Smooth muscle cell of the brain vasculature (primary cell): ENCODE data around the gene MEX3A.
"Not testable (repeated sequence)": the region's sequence is repeated elsewhere in the genome, so short reads cannot be mapped to it uniquely, and the experiment has no call there.

Source experiments
- DNase-seq: peaks from one replicate; pipeline ENCODE4 v3.0.0-alpha.2; 2012; ENCODE audit warnings: low read depth, low spot score

The MEX3A gene, protein sequence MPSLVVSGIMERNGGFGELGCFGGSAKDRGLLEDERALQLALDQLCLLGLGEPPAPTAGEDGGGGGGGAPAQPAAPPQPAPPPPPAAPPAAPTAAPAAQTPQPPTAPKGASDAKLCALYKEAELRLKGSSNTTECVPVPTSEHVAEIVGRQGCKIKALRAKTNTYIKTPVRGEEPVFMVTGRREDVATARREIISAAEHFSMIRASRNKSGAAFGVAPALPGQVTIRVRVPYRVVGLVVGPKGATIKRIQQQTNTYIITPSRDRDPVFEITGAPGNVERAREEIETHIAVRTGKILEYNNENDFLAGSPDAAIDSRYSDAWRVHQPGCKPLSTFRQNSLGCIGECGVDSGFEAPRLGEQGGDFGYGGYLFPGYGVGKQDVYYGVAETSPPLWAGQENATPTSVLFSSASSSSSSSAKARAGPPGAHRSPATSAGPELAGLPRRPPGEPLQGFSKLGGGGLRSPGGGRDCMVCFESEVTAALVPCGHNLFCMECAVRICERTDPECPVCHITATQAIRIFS

DNA sequence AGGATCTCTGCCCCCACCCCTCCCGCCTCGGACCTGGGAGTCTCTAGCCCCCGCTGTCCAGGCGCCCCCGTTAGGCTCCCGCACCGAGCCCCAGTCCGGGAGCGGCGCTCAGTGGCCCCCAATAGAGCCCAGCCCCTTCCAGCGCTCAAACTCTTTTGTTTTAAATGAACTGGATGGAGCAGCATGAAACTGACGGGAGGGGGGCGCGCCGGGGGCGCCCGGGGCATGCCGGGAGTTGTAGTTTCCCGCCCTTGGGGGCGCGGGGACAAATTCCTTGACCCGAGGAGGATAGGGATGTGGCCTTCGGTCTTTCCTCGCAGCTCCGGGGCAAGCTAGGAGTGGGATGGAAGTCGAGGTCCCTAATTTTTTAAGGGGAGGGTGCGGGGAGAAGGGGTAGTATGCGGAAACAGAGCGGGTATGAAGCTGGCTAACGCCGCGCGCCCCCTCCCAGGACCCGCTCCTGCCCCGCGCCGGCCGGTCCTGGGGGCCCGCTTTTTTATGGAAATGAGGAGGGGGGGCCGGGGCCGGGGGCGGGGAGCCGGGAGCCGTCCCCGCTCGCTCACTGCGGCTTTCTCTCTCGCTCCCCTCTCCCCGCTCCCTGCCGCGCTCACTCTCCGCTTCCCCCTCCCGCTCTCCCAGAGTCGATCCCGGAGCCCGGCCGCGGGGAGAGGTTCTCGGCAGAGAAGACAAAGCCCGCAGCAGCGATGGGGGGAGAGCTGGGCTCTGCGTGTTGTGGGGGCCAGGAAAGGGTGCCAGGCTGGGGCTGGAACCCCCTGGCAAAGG is at the start of gene MEX3A:
Gene MEX3A (minus strand): TSS at position 157 of the 783 bp plus-strand sequence. CDS start 467 bp downstream, outside the sequence.
- DNase-seq, result no peak

DNA sequence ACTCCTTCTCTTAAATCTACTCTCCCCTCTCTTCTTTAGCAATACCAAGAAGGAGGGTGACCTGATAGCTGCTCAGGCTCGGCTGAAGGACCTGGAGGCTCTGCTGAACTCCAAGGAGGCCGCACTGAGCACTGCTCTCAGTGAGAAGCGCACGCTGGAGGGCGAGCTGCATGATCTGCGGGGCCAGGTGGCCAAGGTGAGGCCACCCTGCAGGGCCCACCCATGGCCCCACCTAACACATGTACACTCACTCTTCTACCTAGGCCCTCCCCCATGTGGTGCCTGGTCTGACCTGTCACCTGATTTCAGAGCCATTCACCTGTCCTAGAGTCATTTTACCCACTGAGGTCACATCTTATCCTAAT is 48.3 kb upstream of the MEX3A start:
- DNase-seq, result no peak

DNA sequence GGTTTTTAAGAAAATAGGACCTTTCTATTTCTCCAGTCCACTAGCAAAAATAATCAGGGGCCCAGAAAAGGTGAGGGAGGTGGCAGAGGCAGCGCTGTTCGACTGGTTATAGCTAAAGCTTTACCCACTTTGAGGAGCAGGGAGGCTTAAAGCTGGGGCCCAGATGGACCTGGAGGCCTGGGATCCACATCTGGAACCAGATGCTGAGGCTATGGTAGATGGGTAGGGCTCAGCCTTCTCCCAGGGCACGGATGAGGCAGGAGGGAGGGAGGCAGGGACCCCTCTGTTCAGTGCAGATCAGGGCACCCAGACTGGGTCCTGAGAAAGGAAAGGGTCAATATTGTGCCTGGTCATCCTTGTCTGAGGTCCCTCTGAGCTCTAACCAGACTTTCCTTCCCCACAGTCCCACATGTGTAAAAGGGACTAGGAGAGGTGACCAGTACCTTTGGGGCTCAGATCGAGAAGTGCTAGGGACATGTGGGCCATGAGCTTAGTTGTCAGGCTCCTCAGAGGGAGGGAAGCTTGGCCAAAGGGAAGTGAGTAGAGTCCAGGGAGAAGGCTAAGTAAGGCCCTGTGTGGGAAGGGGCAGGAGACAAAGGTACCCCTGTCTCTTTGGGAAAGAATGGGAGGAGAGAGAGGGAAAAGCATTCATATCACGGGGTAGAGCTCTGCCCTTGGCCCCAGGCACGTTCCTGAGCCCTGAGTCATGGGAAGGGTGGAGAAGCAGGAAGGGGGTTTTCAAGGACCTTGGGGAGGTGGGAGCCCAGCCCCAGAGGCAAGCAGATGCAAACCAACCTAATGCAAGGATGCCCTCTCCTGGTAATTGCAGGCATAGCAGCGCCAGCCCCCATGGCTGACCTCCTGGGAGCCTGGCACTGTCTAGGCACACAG is 47.7 kb upstream of the MEX3A start:
- DNase-seq, result peak; percentile 82

DNA sequence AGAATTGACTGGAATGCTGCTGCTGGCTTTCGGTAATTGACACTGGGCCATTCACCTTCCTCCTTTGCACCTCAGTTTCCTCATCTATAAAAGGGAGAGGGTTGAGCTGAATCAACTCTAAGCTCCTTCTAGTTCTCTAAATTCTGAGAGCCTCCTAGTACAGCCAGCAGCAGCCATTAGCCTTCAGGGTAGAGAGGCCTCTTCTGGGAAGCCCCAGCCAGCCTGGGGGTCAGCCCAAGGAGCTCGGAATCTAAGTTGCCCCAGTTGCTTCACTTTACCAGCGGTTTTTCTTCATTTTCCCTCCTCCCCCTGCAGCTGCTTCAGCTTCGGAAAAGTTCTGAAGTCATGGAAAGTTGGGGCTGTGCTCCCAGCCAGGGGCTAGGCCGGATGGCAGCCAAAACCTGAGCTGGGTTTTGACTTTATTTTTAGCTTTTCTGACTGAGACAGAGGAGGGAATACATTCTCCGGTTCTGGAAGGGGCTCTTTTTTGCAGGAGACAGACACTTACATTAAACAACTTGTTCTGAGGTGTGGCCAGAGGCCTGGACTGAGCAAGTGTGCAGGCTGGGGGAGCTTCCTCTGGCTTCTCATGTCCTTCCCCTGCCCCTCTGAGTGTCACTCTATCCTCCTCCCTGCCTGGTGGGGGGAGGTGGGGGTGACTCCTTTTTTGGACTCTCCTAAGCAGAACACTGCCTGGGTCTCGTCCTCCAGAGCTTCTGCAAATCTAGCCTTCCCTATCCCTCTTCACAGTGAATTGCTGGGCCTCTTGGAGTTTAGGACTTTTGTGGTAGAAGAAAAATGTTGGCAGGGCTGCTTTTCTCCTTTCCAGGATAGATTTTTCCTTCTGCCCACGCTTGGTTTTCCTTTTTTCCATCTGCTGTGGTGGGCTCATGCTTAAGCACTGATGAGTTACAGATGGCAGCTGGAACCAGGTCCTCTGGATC is 46.7 kb upstream of the MEX3A start:
- no peak for DNase-seq

DNA sequence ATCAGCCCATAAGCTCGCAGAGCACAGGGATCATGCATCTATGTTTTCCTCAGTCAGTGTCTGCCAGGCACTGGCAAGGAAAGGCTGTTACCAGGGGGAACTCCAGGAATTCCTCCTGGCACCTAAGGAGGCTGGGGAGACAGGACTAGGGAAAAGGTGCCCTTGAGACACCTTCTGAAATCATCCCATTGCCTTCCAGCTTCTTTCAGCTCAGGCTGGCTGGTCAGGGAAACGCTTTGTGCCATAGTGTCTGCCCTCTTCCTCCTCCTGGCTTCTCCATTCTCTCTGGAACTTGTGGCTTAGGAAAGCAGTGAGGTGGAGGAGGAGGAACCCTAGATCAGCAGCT is 46.0 kb upstream of the MEX3A start:
- no peak for DNase-seq

DNA sequence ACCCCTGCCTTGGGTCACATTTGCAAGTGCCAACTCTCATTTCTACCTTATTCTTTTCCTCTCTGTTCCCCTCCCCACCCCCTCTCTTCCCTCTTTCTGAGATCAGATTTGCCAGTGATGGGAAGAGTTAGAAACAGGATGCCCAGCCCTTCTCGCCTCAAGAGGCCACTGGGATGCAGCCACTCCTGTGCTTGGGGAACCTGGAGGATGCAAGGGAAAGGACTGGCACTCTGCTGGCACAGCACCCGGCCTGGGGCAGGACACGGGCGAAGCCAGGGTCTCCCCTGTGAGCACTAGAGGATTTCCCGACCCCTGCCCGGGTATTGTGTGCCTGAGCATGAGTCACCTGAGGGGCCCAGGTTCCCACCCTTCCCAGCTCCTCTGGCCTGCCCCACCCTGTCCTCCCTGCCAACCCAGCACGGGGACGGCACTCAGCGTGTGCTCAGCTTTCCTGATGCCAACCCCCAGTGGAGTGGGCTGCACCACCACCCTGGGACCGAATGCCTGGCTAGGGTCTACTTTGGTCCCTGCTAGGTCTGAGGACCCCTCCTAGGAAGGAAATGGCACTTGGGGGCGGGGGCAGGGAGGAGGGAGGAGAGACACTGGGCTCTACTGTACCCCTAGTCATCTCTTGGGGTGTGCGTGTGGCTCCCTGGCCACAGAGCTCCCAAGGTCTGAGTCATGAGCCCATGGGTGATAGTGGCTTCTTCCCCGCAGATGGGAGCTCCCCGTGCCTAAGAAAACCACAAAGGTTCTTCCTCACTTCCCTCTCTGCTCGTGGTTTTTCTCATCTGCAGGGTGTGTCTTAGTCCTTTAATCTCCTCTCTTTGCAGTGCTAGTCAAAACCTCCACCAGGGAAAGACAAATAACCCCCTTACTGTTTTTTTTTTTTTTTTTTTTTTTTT is 44.6 kb upstream of the MEX3A start:
- no peak for DNase-seq

DNA sequence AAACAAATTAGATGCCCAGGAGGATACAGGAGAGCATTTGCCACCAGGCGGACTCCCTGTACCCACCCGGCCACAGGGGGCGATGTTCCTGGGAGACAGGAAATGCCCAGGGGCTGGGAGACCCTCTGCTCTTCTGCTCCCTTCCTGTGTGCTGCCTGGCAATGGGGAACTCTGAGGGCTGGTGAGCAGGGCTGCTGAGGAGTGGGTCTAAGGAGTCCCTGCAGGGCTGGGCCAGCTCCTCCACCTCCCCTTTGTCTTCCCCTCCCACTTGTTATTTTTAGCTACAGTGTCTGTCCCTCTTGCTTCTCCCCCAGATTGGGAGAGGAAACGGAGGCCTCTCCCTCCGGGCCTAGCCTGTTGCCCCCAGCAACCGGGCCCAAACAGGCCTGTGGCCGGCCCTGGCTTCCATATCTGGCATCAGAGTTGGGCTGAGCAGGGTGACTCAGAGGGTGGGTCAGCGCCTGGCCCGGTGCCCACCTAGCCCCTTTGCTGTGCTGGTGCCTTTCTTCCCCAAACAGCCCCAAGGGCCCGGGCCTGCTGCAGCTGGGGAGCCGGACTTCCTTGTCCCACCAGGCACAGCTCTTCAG is 43.9 kb upstream of the MEX3A start:
- DNase-seq, result peak; percentile 75

DNA sequence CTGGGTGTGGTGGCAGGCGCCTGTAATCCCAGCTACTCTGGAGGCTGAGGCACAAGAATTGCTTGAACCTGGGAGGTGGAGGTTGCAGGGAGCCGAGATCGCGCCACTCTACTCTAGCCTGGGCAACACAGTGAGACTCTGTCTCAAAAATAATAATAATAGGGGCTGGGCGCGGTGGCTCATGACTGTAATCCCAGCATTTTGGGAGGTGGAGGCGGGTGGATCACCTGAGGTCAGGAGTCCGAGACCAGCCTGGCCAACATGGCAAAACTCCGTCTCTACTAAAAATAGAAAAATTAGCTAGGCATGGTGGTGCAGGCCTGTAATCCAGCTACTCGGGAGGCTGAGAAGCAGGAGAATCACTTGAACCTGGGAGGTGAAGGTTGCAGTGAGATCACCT is 43.3 kb upstream of the MEX3A start:
- DNase-seq, result not testable (repeated sequence)

DNA sequence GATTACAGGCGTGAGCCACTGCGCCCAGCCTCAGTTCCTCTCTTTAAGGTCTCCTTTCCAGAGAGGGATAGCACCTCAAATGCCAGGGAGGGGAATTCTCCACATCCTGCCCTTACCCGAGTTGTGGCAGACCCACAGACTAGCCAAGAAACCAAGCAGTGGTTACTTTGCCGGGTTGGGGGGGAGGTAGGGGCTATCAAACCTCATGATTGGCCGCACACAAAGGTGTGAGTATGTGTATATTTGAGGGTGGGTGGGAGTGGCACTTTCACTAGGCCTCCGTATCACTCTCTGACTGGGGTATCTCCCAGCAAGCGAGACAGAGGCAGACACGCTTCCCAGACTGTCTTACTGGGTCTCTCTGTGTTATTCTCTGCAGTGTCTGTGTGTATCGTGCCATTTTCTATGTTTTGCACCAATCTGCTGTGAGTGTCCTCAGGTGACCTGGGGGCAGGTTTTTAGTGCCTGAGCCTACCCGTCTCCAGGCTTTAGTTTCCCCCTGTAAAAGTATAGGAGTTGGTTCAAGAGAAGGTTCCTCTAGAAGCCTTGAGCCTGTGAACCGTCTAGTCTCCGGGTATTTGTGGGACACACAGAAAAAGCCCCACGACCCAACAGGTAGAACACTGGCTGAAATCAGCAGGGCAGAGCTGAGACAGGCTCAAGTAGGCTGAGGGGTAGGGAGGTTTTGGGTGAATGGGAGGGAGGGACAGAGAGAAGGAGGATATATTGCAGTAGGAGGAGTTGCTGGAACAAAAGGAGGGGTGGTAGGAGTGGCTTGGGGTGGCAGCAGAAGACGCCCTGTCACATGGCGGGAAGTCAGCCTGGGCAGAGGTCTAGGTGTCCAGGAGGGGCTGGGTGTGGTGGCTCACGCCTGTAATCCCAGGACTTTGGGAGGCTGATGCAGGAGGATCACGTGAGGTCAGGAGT is 42.6 kb upstream of the MEX3A start:
- no peak for DNase-seq

DNA sequence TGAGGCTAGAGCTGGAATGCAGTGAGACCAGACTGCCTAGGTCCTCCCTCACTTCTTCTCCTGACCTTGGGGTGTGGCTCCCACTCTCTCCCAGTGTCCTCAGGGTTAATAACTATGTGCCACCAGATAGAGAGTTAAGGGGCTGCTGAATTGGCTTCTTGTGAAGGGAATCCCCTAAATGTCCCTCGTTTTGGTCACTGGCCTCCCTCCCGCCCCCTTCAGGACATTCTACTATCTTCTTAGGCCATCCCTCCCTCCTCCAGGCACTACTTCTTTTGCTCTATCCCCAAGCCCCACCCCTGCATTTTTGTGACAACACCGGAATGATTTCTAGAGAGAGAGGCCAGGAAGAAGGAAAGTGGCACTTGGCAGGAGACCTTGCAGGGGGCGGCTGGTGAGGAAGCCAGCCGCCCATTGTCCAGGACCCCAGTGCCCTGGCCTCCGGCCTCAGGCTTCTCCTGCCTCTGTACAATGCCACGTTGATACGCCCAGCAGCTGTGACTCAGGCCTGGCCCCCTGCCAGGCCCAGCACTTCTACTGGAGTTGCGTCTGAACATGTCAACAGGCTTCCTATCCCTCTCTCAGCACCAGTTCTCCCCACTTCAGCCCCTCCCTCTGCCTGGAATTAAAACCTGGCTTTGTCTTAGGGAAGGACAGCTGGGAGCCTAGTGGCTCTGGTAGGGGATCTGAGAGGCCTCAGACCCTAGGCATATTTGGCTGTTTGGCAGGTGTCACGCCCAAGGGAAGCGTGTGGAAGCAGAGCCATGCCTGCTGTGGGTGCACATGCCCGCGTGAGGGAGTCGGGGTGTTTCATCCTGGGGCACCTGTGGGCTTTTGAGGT is 41.3 kb upstream of the MEX3A start:
- DNase-seq, result peak; percentile 99

DNA sequence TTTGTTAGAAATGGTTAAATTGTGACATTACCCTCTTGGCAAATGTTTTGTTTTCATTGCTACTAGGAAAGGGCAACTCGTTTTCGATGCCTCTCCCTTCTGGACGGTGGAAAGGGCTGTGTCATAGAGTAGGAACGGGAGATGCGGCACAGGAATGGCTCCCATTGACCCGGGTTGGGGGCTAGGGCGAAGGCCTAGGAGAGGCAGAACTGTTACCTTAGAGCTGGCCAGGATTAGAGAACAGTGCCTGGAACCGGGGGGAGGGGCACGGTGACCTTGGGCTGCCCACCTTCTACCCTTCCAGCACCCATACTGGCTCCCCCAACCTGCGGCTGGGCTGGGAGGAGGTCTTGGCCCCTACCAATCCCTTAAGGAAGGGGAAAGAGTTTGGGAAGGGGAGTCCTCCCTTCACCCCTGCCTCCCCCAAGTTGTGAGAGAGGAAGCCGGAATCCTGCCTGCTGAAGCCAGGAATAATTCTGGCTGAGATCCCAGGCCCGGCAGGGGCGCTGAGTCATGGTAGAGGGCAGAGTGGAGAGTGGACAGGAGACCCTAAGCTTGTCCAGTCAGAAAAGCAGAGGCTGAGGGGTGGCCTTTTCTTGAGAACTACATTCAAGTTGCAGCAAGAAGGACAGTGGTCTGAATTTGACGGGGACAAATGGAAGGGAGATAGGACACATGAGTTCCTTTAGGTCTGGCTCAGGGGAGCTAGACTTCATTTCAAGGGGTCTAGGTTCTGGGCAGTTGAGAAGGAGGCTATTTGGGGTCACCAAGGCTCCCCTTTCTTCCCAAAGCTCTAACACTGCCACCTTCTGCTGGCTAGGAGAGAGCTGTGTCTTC is 40.5 kb upstream of the MEX3A start:
- DNase-seq, result peak; percentile 89

DNA sequence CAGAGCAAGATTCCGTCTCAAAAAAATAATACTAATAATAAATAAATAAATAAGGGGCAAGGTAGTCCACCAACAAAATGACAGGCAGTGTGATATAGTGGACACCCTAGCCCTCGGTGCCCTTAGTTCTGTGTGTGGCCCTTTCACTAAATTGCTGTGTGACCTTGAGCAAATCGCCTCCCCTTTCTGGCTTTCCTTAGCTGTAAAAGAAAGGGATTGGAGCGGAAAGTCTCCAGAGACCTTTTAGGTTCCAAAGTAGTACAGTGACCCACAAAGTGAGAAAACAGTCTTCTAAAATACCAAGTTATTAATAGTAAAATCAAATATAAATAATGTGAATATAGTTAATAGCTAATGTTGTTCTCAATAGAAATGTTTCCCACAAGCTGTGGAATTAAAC is 39.8 kb upstream of the MEX3A start:
- DNase-seq, result no peak

DNA sequence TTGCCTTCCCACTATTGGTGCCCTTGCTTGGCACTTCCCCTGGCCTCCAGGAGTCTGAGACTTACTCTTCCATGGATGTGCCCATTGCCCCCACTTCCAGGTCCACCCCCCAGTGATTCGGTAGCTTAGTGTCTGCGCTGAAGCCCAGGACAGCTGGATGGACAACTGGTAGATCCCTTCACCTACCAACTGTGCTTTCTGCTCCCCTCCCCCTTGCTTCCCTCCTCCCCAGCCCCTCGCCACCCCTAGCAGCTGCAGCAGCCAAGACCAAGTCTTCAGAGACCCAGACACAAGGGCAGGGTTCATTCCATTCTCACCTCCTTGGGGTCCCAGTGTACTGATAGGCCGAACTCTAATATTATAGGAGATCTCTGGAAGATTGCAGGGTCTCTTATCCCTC is 39.2 kb upstream of the MEX3A start:
- no peak for DNase-seq

DNA sequence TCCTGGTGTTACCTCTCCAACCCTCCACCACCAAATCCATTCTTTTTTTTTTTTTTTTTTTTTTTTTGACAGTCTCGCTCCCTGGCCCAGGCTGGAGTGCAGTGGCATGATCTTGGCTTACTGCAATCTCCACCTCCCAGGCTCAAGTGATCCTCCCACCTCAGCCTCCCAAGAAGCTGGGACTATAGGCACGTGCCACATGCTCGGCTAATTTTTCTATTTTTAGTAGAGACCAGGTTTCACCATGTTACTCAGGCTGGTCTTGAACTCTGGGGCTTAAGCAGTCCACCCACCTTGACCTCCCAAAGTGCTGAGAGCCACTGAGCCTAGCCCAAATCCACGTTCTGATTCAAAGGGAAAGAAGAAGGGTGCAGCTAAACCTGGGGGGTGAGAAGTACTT is 38.7 kb upstream of the MEX3A start:
- DNase-seq, result not testable (repeated sequence)

DNA sequence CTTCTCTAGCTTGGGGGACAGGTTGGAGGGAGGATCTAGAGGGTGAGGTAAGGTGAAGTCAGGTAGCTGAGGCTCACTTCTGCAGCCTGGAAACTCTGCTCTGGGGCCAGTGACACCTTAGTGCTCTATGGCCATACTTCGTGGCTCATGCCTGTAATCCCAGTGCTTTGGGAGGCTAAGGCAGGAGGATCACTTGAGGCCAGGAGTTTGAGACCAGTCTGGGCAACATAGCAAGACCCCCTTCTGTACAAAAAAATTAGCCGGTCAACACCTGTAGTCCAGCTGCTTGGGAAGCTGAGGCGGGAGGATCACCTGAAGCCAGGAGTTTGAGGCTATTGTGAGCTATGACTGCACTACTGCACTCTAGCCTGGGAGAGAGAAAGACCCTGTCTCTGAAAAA is 38.1 kb upstream of the MEX3A start:
- DNase-seq, result no peak

DNA sequence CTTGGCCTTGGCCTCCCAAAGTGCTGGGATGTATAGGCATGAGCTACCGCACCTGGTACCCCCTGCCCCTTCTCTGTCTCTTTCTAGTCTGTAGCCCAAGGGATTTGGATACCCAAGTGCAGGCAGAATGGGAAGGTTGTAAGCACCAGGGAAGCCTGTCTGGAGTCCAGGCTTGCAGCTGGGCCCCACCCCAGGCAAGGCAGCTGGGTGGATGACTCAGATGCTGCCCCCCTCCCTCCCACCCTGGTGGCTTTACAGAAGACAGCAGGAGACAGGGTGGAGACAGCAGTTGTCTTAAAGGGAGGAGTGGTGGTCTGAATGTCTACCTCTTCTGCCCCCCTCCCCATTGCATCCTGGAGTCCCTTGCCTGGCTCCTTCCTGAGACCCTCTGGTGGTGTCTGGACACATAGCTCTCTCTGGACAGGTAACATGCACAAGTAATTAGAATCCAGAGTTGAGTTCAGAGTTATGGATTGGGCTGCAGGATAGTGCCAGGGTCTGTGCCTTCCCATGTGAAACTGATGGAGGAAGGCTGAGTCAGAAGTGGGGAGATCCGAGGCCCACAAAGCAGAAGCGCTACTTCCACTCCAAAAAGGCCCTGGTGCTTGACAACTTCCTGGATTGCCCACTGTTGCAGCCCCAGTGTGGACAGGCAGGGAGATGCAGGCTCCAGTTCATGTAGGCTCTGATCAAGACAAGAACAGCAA is 37.4 kb upstream of the MEX3A start:
- no peak for DNase-seq
